Bronchial epithelial cell (primary cell): ENCODE results near the gene FBXO2. TPM values are rescaled to one million over a fixed set of nuclear protein-coding genes. Genes with fewer than 3 reads are reported as not detected.

Experiments used
- DNase-seq: peaks from one replicate; pipeline ENCODE4 v3.0.0-alpha.2; 2010; ENCODE audit warnings: low read depth
- FAIRE-seq: peaks from 2 replicates; lab custom pipeline; 2011; peaks lifted over from hg19 to GRCh38; lab: Jason Lieb, UNC
- H3K27me3 ChIP-seq: 2 replicates; pipeline ENCODE4 v1.5.1; 2011; ENCODE audit warnings: low read length; ENCODE audit not compliant: control insufficient read depth, insufficient read depth
- H3K36me3 ChIP-seq: 2 replicates; pipeline ENCODE4 v1.5.1; 2011; ENCODE audit warnings: low read length; ENCODE audit not compliant: control insufficient read depth, insufficient read depth
- H3K4me3 ChIP-seq: 2 replicates; pipeline ENCODE4 v1.5.1; 2011; ENCODE audit warnings: mild to moderate bottlenecking, low read depth, low read length, control low read depth
- total RNA-seq: library from RNA; depleted of rRNA; stranded (reverse); fragments of >200 nt; gene quantifications from 2 replicates; pipeline ENCODE4 v1.2.1, GENCODE V29; 2014
- TF ChIP-seq, protein P1 (sequence below): IDR thresholded peaks from 2 replicates; pipeline ENCODE4 v1.5.1; 2011; ENCODE audit warnings: mild to moderate bottlenecking, moderate library complexity, low read length, control low read depth, inconsistent platforms; ENCODE audit not compliant: insufficient read depth, severe bottlenecking

The FBXO2 gene
- total RNA-seq, 1 donor from 2014 or later: 49.5 TPM

GRCh38 chr1:11606775-11607174, 47.5 kb downstream of the FBXO2 start:
- no peak for DNase-seq
- Histone ChIP-seq H3K27me3 (no peaks in the 10 kb centered on the region), H3K4me3 (no peak overlapping the region), H3K36me3 (no peaks in the 10 kb centered on the region)
- TF ChIP-seq, protein P1, sequence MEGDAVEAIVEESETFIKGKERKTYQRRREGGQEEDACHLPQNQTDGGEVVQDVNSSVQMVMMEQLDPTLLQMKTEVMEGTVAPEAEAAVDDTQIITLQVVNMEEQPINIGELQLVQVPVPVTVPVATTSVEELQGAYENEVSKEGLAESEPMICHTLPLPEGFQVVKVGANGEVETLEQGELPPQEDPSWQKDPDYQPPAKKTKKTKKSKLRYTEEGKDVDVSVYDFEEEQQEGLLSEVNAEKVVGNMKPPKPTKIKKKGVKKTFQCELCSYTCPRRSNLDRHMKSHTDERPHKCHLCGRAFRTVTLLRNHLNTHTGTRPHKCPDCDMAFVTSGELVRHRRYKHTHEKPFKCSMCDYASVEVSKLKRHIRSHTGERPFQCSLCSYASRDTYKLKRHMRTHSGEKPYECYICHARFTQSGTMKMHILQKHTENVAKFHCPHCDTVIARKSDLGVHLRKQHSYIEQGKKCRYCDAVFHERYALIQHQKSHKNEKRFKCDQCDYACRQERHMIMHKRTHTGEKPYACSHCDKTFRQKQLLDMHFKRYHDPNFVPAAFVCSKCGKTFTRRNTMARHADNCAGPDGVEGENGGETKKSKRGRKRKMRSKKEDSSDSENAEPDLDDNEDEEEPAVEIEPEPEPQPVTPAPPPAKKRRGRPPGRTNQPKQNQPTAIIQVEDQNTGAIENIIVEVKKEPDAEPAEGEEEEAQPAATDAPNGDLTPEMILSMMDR: no peak
- FAIRE-seq: peak; percentile 23

- TF ChIP-seq, protein P1: no peak
- Histone ChIP-seq H3K4me3 (no peak overlapping the region), H3K27me3 (no peaks in the 10 kb centered on the region), H3K36me3 (no peaks in the 10 kb centered on the region)
- DNase-seq: no peak
- no peak for FAIRE-seq
Measured at GRCh38 chr1:11602981-11603380, 51.2 kb downstream of the FBXO2 start.

GRCh38 chr1:11602424-11602823, 51.8 kb downstream of the FBXO2 start:
- Histone ChIP-seq H3K4me3 (no peak overlapping the region), H3K27me3 (no peaks in the 10 kb centered on the region), H3K36me3 (no peaks in the 10 kb centered on the region)
- no peak for DNase-seq
- TF ChIP-seq, protein P1: no peak
- no peak for FAIRE-seq

GRCh38 chr1:11600836-11601235, 53.4 kb downstream of the FBXO2 start:
- no peak for FAIRE-seq
- no peaks in the 10 kb centered on the region for H3K36me3 ChIP-seq
- no peak overlapping the region for H3K4me3 ChIP-seq
- no peak for DNase-seq
- TF ChIP-seq, protein P1: no peak
- no peaks in the 10 kb centered on the region for H3K27me3 ChIP-seq

GRCh38 chr1:11599891-11600576, 54.2 kb downstream of the FBXO2 start:
- H3K4me3 ChIP-seq: no peak overlapping the region
- no peak for FAIRE-seq
- TF ChIP-seq, protein P1: no peak
- H3K36me3 ChIP-seq: no peaks in the 10 kb centered on the region
- DNase-seq: no peak
- no peaks in the 10 kb centered on the region for H3K27me3 ChIP-seq

DNA sequence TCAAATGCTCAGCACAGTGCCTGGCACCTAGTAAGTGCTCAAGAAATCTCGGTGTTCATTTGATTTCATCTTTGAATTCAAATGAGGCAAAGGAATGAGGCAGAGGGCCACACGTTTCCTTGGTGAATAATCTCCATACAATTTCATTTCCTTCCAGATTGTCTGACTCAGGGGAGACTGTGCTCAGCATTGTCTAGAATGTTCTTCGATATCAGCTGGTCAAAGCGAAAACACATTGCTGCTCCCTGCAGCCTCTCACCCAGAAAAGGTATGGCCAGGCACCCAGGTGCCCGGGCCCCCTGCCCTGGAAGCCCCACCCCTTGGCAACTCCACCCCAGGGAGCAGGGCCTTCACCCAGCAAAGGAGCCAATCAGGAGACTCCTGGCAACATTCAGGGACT, 55.8 kb downstream of the FBXO2 start:
- no peaks in the 10 kb centered on the region for H3K36me3 ChIP-seq
- no peaks in the 10 kb centered on the region for H3K27me3 ChIP-seq
- DNase-seq (peak; percentile 67), FAIRE-seq (no peak)
- TF ChIP-seq, protein P1: no peak
- no peak overlapping the region for H3K4me3 ChIP-seq
